SU-DHL-6 (cell line): ENCODE measurements around the gene GRIN2A.

ENCODE experiments used
- H2AFZ ChIP-seq: fragments of 200-600 bp; sonication (generic); 2 replicates; pipeline ENCODE4 v1.6.1; 2014; ENCODE audit warnings: low read depth, mild to moderate bottlenecking, moderate library complexity, mixed read lengths, antibody characterized with exemption, low read length; ENCODE audit not compliant: severe bottlenecking
- H3F3A ChIP-seq: fragments of 200-600 bp; shearing (Covaris generic); 2 replicates; pipeline ENCODE4 v1.6.0; 2016; ENCODE audit warnings: antibody characterized with exemption, mild to moderate bottlenecking; ENCODE audit not compliant: insufficient read depth
- H3K27ac ChIP-seq: fragments of 200-600 bp; sonication (generic); 2 replicates; pipeline ENCODE4 v1.5.1; 2016; ENCODE audit warnings: low read depth, mild to moderate bottlenecking, low read length, moderate library complexity, mixed read lengths
- H3K27me3 ChIP-seq: fragments of 200-600 bp; sonication (generic), shearing (Covaris generic); 2 replicates; pipeline ENCODE4 v1.6.0; 2014; ENCODE audit warnings: mild to moderate bottlenecking, low read length
- H3K36me3 ChIP-seq: fragments of 200-600 bp; sonication (generic); 2 replicates; pipeline ENCODE4 v1.6.1; 2014; ENCODE audit warnings: mild to moderate bottlenecking, low read length, mixed read lengths
- H3K4me2 ChIP-seq: fragments of 300-600, 200-600 bp; shearing (Covaris generic), sonication (generic); 2 replicates; pipeline ENCODE4 v1.6.0; 2014; ENCODE audit warnings: low read length, low read depth, mild to moderate bottlenecking; ENCODE audit not compliant: poor library complexity, severe bottlenecking
- H3K4me3 ChIP-seq: fragments of 200-600 bp; sonication (generic); 2 replicates; pipeline ENCODE4 v1.5.1; 2014; ENCODE audit warnings: antibody characterized with exemption, low read length, mild to moderate bottlenecking, mixed read lengths; ENCODE audit not compliant: insufficient read depth, poor library complexity, severe bottlenecking
- H3K79me2 ChIP-seq: fragments of 200-600 bp; sonication (generic); 2 replicates; pipeline ENCODE4 v1.6.1; 2014; ENCODE audit warnings: mild to moderate bottlenecking, low read length, moderate library complexity; ENCODE audit not compliant: insufficient read depth
- H3K9ac ChIP-seq: fragments of 200-600 bp; sonication (generic); 2 replicates; pipeline ENCODE4 v1.7.0; 2014; ENCODE audit warnings: mild to moderate bottlenecking, low read length
- H3K9me2 ChIP-seq: fragments of 200-600 bp; sonication (generic); replicated peaks from 2 replicates; pipeline ENCODE4 v1.6.1; 2014; ENCODE audit warnings: low read length; ENCODE audit not compliant: insufficient read depth
- H3K9me3 ChIP-seq: fragments of 200-600 bp; sonication (generic); 2 replicates; pipeline ENCODE4 v1.6.1; 2014; ENCODE audit warnings: low read length, mixed read lengths; ENCODE audit not compliant: insufficient read depth
- H4K20me1 ChIP-seq: fragments of 200-600 bp; sonication (generic); 2 replicates; pipeline ENCODE4 v1.6.1; 2014; ENCODE audit warnings: low read depth, mild to moderate bottlenecking, antibody characterized with exemption, low read length, moderate library complexity, mixed read lengths
- CTCF ChIP-seq: fragments of 200-600 bp; sonication (generic); IDR thresholded peaks from one replicate; pipeline ENCODE4 v1.5.1; 2017; ENCODE audit warnings: antibody characterized with exemption, mild to moderate bottlenecking, low read length, moderate library complexity; ENCODE audit not compliant: insufficient read depth, poor library complexity, severe bottlenecking
- EZH2phosphoT487 ChIP-seq: fragments of 200-600 bp; sonication (generic), shearing (Covaris generic); conservative IDR thresholded peaks from 2 replicates; pipeline ENCODE4 v1.6.1; 2018; ENCODE audit warnings: mild to moderate bottlenecking, antibody characterized with exemption, low read length, moderate library complexity, mixed read lengths

The GRIN2A gene

GRCh38 chr16:9955677-9956076 lies 226.6 kb downstream of the GRIN2A start:
- Histone ChIP-seq H3K9ac (no peak overlapping the region), H4K20me1 (no peaks in the 10 kb centered on the region), H3K9me3 (no peaks in the 10 kb centered on the region), H3K9me2 (no peaks in the 10 kb centered on the region), H3K4me2 (no peak overlapping the region), H3K27ac (no peak overlapping the region), H3K4me3 (no peak overlapping the region), H3K36me3 (no peaks in the 10 kb centered on the region), H3F3A (no peaks in the 10 kb centered on the region), H2AFZ (no peak overlapping the region), H3K27me3 (no peaks in the 10 kb centered on the region), H3K79me2 (no peaks in the 10 kb centered on the region)
- no peak for TF ChIP-seq EZH2phosphoT487
- no peak for TF ChIP-seq CTCF

GRCh38 chr16:9953908-9954570 lies 228.2 kb downstream of the GRIN2A start:
- no peaks in the 10 kb centered on the region for H3K27me3 ChIP-seq
- H2AFZ ChIP-seq = no peak overlapping the region
- H3F3A ChIP-seq = no peaks in the 10 kb centered on the region

DNA sequence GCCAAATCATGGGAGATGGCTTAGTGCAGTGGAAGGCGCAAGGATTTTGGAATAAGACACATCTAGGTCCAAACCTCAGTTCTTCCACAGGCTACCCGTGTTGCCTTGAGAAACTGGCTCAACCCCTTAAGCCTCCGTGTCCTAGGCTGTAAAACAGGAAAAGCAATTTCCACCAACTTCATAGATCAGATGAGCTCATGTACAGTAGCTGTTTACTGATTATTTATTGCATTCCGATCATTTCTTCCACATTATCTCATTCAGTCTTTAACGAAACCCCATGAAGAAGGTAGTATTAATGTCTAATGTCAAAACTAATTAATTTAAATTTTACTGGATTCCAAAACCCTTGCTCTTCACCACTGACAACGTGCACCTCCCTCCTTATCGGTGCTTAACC lies 231.6 kb downstream of the GRIN2A start:
- H4K20me1 ChIP-seq = no peaks in the 10 kb centered on the region
- no peaks in the 10 kb centered on the region for H3K9me2 ChIP-seq
- H3K27ac ChIP-seq = no peak overlapping the region
- H3K27me3 ChIP-seq = no peaks in the 10 kb centered on the region
- no peak overlapping the region for H2AFZ ChIP-seq
- H3K36me3 ChIP-seq = no peaks in the 10 kb centered on the region
- no peak overlapping the region for H3K9ac ChIP-seq
- no peak overlapping the region for H3K4me3 ChIP-seq
- no peaks in the 10 kb centered on the region for H3F3A ChIP-seq
- no peaks in the 10 kb centered on the region for H3K79me2 ChIP-seq
- no peak for TF ChIP-seq EZH2phosphoT487
- no peak for TF ChIP-seq CTCF
- no peaks in the 10 kb centered on the region for H3K9me3 ChIP-seq
- H3K4me2 ChIP-seq = no peak overlapping the region

More at GRCh38 chr16:9953908-9954570, 228.2 kb downstream of the GRIN2A start:
- Histone ChIP-seq H3K27ac (no peak overlapping the region), H4K20me1 (no peaks in the 10 kb centered on the region), H3K4me2 (no peak overlapping the region), H3K9ac (no peak overlapping the region), H3K4me3 (no peak overlapping the region), H3K36me3 (no peaks in the 10 kb centered on the region), H3K9me2 (no peaks in the 10 kb centered on the region), H3K9me3 (no peaks in the 10 kb centered on the region), H3K79me2 (no peaks in the 10 kb centered on the region)
- TF ChIP-seq CTCF (no peak), EZH2phosphoT487 (no peak)
